A673 (cell line): Measurements from ENCODE around the gene PPM1E. TPM values are rescaled to one million over a fixed set of nuclear protein-coding genes. Genes with fewer than 3 reads are reported as not detected.
A peak's percentile ranks its signal among the peaks of the same experiment; 100 is the strongest.

ENCODE experiments used
- BruUV-seq: library from RNA; stranded (reverse); fragments of 400-500 nt; replicated peaks from 2 replicates; lab custom pipeline; 2021; lab: Mats Ljungman, UMichigan
- CTCF ChIA-PET: fragments of 300-600 bp; sonication (Branson Sonifier 250); formaldehyde crosslinking; loops from one replicate; lab custom pipeline; 2022; ENCODE audit warnings: antibody characterized with exemption; lab: Charles Lee
- POLR2A ChIA-PET: fragments of 300-600 bp; sonication (Branson Sonifier 250); formaldehyde crosslinking; loops from one replicate; lab custom pipeline; 2022; ENCODE audit warnings: antibody characterized with exemption; ENCODE audit not compliant: low non-redundant PET; lab: Charles Lee
- DNase-seq: peaks from one replicate; pipeline ENCODE4 v3.0.0-alpha.2; 2015; ENCODE audit warnings: low spot score
- H3K27ac ChIP-seq: fragments of 200-600 bp; sonication (generic); 2 replicates; pipeline ENCODE4 v1.5.1; 2016; ENCODE audit warnings: mixed run types, low read depth, mild to moderate bottlenecking, mixed read lengths, antibody characterized with exemption, low read length; ENCODE audit not compliant: poor library complexity, severe bottlenecking
- H3K27me3 ChIP-seq: fragments of 200-600 bp; sonication (generic); replicated peaks from 2 replicates; pipeline ENCODE4 v1.6.1; 2017; ENCODE audit warnings: mixed run types, low read depth, mild to moderate bottlenecking, mixed read lengths, antibody characterized with exemption, low read length; ENCODE audit not compliant: insufficient read depth, poor library complexity
- H3K36me3 ChIP-seq: fragments of 200-600 bp; sonication (generic); 2 replicates; pipeline ENCODE4 v1.6.1; 2016; ENCODE audit warnings: mixed run types, mild to moderate bottlenecking, mixed read lengths, antibody characterized with exemption, low read length; ENCODE audit not compliant: insufficient read depth, poor library complexity, severe bottlenecking
- H3K4me1 ChIP-seq: fragments of 200-600 bp; sonication (generic); 2 replicates; pipeline ENCODE4 v1.6.1; 2017; ENCODE audit warnings: mixed run types, mild to moderate bottlenecking, mixed read lengths, antibody characterized with exemption, low read length; ENCODE audit not compliant: insufficient read depth, poor library complexity, severe bottlenecking
- H3K4me3 ChIP-seq: fragments of 200-600 bp; sonication (generic); 2 replicates; pipeline ENCODE4 v1.5.1; 2016; ENCODE audit warnings: low read depth, mixed run types, mild to moderate bottlenecking, mixed read lengths, low read length; ENCODE audit not compliant: poor library complexity, severe bottlenecking
- H3K9me3 ChIP-seq: fragments of 200-600 bp; sonication (generic); 2 replicates; pipeline ENCODE4 v1.6.1; 2016; ENCODE audit warnings: mixed run types, low read depth, mild to moderate bottlenecking, mixed read lengths, antibody characterized with exemption, low read length; ENCODE audit not compliant: poor library complexity, severe bottlenecking
- CTCF ChIP-seq: fragments of 300-800, 200-600 bp; sonication (generic); conservative IDR thresholded peaks from 2 replicates; pipeline ENCODE4 v1.5.1; 2017; ENCODE audit warnings: low read depth, mild to moderate bottlenecking, antibody characterized with exemption, low read length, moderate library complexity, mixed read lengths
- EZH2 ChIP-seq: fragments of 200-600 bp; sonication (generic); IDR thresholded peaks from 2 replicates; pipeline ENCODE4 v1.6.1; 2017; ENCODE audit warnings: borderline replicate concordance, low read depth, mild to moderate bottlenecking, mixed read lengths, antibody characterized with exemption, low read length; ENCODE audit not compliant: poor library complexity, severe bottlenecking
- intact Hi-C: fragments of 100-400 bp; cut with micrococcal nuclease; formaldehyde crosslinking; loops from one replicate; pipeline ENCODE4 v1.10.0; 2022; ENCODE audit not compliant: unreplicated experiment
- total RNA-seq: library from RNA; stranded (reverse); gene quantifications from 2 replicates; pipeline ENCODE4 v1.2.3, GENCODE V29; 2021

Gene PPM1E
- total RNA-seq, 1 experiment from 2014 or later, result 6.0 TPM

GRCh38 chr17:58917228-58917627 is 161.6 kb downstream of the PPM1E start:
- no peak for TF ChIP-seq CTCF
- no peak for TF ChIP-seq EZH2
- no peak overlapping the region for H3K4me3 ChIP-seq
- intact Hi-C loops, result no loop called here
- DNase-seq, result no peak
- no peaks in the 10 kb centered on the region for H3K36me3 ChIP-seq
- H3K27ac ChIP-seq, result no peak overlapping the region
- ChIA-PET CTCF (no interaction called here), POLR2A (interaction anchor here (0.7 kb wide), 1 partner anchor 206 kb away, joined by 13 read pairs; no protein-coding TSS in a partner anchor)
- H3K9me3 ChIP-seq, result peaks cover 6% of the 10 kb centered on the region
- BruUV-seq, result no TSS peak
- H3K27me3 ChIP-seq, result no peaks in the 10 kb centered on the region
- peaks cover 13% of the 10 kb centered on the region for H3K4me1 ChIP-seq

GRCh38 chr17:58918072-58918471 is 162.4 kb downstream of the PPM1E start:
- no peaks in the 10 kb centered on the region for H3K36me3 ChIP-seq
- intact Hi-C loops, result no loop called here
- CTCF ChIA-PET, result no interaction called here
- peak; percentile 81 for DNase-seq
- no peak overlapping the region for H3K27ac ChIP-seq
- no peak overlapping the region for H3K4me3 ChIP-seq
- no peaks in the 10 kb centered on the region for H3K9me3 ChIP-seq
- peaks cover 13% of the 10 kb centered on the region for H3K4me1 ChIP-seq
- POLR2A ChIA-PET, result no interaction called here
- no TSS peak for BruUV-seq
- H3K27me3 ChIP-seq, result no peaks in the 10 kb centered on the region
- no peak for TF ChIP-seq EZH2
- TF ChIP-seq CTCF, result no peak

GRCh38 chr17:58918884-58919283 is 163.2 kb downstream of the PPM1E start:
- Histone ChIP-seq H3K36me3 (no peaks in the 10 kb centered on the region), H3K4me3 (no peak overlapping the region), H3K9me3 (no peaks in the 10 kb centered on the region), H3K27me3 (no peaks in the 10 kb centered on the region), H3K4me1 (peaks cover 13% of the 10 kb centered on the region), H3K27ac (no peak overlapping the region)
- no peak for DNase-seq
- POLR2A ChIA-PET, result no interaction called here
- BruUV-seq, result no TSS peak
- CTCF ChIA-PET, result interaction anchor here (0.6 kb wide), 1 partner anchor 1432 kb away, joined by 6 read pairs; no protein-coding TSS in a partner anchor
- intact Hi-C loops, result no loop called here
- TF ChIP-seq EZH2 (no peak), CTCF (no peak)
